ENCODE data around the gene NUDT22.

NUDT22 gene

DNA sequence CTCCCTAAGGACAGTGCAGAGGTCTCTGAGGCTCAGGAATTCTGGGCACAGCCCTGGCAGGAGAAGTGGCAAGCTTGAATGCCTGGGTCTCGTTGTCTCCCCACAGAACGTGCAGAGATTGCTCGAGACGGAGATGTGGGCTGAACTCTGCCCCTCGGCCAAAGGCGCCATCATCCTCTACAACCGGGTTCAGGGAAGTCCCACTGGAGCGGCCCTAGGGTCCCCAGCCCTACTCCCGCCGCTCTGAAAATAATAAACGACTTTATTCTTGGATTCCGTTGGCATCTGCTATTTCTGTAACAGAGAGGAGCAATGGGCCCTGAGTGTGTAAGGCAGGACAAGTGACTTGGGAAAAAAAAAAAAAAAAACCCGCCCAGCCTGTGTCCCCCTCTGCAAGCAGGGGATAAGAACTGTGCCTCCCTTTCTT, 3.7 kb downstream of the NUDT22 start:
- FAIRE-seq, result no peak

DNA sequence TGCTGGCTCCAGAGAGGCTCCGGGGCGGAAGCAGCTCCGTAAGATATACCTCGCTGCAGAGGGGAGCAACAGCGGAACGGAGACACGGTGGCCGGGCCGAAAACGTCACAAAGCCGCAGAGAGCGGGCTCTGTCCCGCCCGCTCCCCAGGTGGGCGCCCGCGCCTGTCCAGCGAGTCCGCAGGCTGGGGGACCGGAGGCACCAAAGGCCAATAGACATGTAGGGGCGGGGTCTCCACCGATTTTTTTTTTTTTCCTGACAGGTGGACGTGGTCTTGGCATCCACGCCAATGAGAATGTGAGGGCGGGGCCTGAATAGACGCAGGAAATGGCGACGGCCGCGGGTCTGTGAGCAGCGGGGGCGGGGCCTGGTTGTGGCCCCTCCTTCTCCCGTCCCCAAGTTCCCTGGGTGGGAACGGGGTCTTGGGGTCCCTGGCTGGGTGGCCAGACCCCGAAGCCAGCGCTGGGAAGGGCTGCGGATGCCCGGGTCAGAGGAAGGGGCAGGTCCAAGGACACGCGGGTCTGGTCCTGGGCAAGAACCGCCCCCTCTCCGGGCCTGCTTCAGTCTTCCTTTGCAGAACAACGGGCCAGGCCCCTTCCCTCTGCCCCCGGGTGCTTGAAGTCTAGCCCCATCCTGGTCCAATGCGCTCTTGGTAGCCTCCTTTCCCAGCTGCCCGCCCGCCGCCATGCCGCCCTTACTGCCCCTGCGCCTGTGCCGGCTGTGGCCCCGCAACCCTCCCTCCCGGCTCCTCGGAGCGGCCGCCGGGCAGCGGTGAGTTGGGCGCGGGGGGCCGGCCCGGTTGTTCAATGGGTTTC, 4.3 kb downstream of the NUDT22 start, which contains the start of gene DNAJC4:
DNAJC4 (plus strand) TSS at position 378 of the 814 bp plus-strand sequence; CDS start at position 685, 307 bp downstream.
- no peak for FAIRE-seq

DNA sequence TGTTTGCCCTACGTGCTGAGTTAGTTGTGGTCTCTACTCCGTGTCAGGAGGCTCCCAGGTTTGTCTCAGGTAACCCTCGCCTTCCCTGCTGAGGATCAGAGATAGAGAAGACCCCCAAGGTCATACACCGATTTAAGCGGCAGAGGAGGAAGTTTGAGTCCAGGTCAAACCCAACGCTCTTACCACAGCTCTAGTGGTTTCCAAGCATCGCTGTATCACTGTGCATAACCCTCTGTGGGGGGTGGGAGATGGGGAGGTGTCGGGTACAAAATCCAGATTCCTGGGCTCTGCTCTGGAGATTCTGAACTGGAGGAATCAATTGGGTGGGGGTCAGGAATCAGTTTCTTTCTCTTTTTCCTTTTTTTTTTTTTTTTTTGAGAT, 4.9 kb downstream of the NUDT22 start:
- no peak for FAIRE-seq

DNA sequence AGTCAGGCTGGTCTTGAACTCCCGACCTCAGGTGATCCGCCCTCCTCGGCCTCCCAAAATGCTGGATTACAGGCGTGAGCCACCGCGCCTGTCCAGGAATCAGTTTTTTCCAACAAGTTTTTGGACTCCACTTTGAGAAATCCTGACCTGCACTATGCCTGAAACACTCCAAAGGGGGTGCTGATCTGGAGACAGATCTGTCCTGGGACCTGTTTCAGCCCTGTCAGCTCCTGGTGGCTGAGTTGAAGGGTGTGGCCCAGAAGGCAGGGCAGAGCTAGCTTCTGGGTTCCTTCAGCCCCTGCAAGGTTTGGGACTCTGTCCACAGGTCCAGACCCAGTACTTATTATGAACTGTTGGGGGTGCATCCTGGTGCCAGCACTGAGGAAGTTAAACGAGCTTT, 5.5 kb downstream of the NUDT22 start:
- FAIRE-seq, result no peak

DNA sequence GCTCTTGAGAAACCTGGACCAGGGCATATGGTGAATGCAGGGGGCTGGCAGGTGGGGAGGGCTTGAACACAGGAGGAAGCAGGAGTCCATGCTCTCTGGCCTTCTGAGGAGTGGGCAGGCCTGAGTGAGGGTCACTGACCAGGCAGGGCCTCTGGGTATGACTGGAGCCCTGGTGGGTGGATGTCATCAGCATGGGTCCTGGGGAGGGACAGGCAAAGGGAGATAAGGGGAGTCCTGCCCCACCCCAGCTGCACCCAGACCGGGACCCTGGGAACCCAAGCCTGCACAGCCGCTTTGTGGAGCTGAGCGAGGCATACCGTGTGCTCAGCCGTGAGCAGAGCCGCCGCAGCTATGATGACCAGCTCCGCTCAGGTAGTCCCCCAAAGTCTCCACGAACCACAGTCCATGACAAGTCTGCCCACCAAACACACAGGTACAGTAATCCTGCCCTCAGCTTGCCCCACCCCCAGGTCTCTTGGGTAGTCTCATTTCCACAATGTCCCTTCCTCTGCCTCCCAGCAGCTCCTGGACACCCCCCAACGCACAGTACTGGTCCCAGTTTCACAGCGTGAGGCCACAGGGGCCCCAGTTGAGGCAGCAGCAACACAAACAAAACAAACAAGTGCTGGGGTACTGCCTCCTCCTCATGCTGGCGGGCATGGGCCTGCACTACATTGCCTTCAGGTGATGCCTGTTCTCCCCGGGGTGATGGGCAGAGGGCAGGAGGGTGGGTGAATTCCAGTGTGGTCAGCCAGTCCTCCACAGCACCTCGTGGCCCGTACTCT, 6.3 kb downstream of the NUDT22 start:
- no peak for FAIRE-seq

DNA sequence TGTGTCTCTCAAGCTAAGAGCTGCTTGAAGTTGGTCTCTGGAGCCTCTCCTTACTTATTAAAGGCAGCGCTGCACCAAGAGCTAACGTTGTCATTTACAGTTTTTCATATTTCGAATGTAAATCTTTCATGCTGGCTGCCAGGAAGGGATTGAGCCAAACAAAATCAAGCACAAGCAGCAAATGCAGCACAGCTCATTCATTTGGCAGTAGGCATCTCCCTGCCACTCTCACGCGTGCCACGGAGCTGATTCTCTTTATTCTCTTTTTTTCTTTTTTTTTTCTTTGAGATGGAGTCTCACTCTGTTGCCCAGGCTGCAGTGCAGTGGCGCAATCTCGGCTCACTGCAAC, 6.9 kb downstream of the NUDT22 start:
- FAIRE-seq, result no peak

DNA sequence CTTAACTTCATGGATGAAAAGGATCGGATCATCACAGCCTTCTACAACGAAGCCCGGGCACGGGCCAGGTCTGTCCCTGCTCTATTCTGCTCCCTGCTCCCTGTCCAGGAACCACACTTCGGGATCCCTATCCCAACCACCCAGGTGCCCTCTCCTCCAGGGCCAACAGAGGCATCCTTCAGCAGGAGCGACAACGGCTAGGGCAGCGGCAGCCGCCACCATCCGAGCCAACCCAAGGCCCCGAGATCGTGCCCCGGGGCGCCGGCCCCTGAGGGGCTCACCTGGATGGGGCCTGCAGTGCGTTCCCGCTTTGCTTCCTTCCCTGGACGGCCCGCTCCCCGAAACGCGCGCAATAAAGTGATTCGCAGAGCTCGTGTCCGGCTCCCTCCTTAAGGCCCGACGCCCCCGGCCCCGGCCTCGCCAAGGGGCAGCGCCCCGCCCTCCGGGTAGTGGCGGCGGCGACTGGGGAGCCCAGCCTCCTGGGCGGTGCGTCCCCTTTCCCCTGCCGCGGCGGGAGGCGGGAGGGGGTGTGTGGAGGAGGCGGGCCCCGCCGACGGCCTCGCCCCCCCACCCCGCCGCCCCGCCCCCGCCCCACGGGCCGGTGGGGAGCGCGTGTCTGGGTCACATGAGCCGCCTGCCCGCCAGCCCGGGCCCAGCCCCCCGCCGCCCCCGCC, 8.0 kb downstream of the NUDT22 start, which contains the start of gene VEGFB:
VEGFB (plus strand) TSS at position 672 of the 674 bp plus-strand sequence. CDS start 250 bp downstream, outside the sequence.
- FAIRE-seq, result no peak

DNA sequence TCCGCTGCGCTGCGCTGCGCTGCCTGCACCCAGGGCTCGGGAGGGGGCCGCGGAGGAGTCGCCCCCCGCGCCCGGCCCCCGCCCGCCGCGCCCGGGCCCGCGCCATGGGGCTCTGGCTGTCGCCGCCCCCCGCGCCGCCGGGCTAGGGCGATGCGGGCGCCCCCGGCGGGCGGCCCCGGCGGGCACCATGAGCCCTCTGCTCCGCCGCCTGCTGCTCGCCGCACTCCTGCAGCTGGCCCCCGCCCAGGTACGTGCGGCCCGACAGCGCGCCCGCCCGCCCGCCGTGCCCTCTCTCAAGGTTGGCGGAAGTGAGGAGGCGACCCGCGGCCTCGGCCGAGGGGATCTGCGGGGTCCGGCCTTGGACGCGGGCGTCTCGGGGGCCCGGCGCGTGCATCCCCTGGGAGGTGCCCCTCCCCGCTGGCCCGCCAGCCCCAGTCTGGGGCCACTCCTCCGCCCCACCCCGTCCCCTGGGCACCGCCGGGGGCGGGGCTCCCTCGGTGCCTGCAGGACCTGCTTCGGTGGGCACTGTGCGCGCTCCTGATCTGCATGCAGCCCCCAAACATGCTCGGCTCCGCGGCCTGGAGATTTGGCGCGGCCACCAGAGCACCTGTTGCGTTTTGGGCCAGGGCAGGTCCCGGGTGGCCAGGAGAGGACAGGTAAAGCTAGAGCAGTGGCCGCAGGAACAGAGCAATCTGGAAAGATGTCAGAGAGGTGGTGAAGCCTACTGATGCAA, 8.7 kb downstream of the NUDT22 start:
- FAIRE-seq, result no peak

DNA sequence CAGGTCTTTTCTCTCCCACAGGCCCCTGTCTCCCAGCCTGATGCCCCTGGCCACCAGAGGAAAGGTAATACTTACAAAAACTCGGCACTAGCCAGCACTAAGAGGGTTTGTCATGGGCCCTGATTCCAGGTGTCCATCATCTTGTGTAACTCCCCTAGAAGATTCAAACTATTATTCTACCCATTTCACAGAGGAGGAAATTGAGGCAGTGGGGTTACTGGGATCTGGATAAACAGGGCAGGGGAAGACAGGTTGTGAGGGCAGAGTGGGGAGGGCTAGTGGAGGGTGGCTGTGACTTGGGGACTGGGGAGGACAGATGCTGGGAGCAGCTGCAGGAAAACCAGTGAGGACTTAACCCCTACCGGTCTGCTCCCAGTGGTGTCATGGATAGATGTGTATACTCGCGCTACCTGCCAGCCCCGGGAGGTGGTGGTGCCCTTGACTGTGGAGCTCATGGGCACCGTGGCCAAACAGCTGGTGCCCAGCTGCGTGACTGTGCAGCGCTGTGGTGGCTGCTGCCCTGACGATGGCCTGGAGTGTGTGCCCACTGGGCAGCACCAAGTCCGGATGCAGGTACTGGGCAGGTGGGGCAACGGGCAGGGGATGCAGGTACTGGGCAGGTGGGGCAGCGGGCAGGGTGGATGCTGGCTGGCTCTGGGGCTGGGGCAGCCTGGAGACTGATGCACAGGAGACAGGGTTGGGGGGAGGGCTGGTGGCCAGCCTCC, 9.5 kb downstream of the NUDT22 start:
- no peak for FAIRE-seq

DNA sequence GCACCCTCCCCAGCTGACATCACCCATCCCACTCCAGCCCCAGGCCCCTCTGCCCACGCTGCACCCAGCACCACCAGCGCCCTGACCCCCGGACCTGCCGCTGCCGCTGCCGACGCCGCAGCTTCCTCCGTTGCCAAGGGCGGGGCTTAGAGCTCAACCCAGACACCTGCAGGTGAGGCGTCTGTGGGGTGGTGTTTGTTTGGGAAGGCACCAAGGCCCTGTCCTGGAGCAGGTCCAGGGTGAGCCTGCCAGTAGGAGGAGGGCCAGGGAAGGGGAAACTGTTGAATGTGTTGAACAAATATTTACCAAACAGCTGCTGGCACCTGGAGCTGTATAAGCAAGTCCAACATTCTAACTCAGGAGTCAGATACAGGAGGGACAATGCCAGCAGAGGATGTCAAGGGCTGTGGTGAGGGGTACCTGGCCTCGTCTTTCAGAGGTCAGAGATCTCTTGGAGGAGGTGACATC, 11.4 kb downstream of the NUDT22 start:
- FAIRE-seq, result peak; percentile 30

DNA sequence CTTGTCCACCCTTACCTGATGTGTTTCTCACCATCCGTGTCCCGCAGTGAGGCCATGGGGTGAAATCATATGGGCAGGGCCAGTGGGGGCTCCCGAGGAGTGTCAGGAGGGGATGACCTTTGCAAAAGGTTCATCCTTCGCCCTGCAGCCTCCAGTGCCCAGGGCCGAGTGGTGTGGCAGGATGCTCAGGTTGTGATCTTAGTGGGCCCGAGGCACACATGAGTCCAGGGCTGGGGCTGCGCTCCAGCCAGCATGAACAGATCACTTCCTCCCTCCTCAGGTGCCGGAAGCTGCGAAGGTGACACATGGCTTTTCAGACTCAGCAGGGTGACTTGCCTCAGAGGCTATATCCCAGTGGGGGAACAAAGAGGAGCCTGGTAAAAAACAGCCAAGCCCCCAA, 12.0 kb downstream of the NUDT22 start:
- FAIRE-seq, result no peak

DNA sequence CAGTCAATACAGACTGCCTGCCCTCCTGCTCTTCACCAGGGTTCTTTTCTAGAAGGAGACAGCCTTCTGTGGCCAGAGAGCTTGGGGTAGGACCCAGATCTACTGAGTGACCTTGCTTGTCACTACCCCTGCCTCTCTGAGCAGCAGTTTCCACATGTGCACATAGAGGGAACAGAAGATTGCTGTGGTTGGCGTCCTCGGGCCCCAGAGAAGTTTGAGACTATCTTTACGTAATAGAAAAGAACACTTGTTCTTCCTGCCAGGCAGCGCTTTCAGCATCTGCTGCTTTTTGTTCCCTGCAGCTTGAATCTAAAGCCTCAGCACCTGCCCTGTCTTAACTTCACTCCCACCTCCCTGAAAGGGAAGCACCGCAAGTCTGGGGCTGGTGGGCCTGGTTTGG, 12.9 kb downstream of the NUDT22 start:
- FAIRE-seq, result no peak

DNA sequence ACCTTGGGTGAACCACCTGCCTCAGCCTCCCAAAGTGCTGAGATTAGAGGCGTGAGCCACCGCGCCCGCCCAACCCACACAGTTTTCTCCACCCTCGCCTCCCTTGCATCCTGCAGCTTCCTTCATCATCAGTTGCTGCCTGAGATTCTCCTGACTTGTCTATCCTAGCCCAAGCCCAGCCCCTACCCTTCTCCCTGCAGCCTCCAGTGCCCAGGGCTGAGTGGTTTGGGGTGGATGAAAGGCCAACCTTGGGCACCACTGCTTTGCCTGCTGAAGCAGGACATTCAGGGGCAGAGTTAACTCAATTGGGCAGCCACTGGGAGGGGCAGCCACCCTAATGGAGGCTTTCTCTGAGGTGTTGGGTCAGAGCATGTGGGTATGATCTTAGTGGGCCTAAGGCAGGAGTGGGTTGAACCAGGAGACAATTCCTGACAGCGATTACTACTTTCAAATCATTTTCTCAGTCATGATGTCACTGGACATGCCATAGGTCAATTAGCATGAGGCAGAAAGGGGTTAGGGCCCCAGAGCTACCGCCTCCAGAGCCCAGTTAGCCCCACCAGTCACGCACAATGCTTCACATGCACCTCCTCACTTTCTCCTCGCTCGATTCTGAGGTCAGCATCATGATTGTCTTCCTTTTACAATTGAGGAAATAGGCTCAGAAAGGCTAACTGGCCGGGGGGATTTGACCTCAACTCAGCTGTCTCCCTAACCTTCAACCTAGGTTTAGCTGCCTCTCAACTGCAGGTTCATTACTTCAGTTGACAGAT, 13.8 kb downstream of the NUDT22 start:
- FAIRE-seq, result no peak

DNA sequence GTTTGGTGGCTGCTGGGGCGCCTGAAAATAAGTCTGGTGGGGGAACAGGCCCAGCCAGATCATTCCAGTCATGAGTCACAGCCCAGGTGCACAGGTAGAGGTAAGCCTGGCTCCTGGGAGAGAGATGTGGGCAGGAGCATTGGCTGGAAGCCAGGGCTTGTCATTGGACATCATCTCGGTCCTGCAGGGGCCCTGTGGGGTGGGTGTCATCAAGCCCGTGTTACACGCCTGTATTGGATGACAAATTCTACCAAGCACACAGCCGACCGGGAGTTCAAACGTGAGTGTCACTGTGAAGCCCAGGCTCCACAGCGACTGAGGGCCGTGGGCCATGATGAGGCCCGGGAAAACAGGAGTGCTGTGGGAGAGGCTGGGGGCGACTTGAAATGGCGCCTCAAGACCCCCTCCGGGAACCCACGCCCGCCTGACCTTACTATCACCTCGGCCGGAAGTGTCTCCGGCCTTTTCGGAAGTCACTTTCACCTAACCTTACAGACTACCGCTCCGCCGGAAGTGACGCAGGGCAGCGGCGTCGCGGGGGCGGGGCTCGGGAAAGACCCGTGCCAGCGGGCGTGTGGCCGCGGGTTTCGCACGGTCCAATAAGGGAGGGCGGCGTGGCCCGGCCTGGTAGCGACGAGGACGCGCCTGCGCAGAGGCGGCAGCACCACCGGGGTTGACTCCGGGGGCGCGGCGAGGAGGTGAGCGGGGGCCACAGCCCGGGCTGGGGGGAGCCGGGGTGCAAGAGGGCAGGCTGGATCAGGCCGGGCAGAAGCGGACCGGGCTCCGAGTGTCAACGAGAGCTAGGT, 14.6 kb downstream of the NUDT22 start, which contains the start of gene FKBP2:
FKBP2 (plus strand) TSS at position 661 of the 806 bp plus-strand sequence. CDS start 1,293 bp downstream, outside the sequence.
- no peak for FAIRE-seq

DNA sequence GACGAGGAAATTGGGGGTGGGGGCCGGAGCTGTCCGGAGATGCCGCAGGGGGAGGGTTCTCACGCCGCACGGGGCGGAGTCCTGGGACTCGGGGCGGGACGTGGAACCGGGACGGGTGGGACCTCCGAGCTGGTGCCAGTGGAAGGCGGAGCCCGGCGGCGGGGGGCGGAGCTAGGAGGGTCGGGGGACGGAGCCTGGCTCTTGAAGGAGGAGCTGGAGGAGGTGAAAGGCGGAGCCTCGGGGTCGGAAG, 15.1 kb downstream of the NUDT22 start:
- FAIRE-seq, result no peak

DNA sequence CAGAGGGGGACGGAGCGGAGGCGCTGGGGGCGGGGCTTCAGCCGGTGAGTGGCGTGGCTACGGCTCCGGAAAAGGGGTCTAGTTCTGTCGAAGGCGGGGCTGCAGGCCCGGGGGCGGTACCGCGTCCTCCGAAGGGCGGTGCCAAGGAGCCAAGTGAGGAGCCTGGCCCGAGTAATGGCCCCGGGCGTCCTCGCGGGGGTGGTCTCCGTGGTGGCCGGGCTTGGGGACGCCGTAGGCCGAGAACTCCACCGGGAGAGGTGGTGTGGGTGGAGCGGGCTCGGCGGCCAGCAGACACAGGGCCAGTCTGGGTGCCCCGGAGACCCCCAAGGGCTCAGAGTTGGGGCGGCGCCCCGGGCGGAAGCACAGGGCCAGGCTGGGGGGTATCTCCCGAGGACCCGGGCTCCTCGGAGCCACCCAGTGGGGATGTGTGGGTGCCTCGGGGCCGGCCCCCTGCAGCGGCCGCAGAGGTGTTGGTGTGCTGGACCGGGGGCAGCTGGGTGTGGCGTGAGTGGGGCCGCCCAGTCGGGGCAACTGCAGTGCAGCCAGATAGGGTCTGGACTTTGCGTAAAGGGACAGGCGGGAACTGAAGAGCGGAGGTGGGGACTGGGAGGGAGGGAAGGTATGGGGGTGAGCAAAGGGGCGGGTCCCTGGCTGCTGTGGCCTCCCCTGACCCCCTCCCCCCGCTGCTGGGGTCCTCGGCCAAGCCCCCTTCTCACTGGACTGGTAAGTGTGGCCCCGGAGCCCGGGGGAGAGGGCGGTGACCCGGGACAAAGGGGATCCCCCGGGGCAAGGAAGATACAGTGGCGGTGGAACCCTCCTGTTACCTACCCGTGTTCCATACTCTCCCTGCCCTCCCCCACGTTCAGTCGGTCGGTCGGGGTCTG, 15.7 kb downstream of the NUDT22 start:
- no peak for FAIRE-seq

DNA sequence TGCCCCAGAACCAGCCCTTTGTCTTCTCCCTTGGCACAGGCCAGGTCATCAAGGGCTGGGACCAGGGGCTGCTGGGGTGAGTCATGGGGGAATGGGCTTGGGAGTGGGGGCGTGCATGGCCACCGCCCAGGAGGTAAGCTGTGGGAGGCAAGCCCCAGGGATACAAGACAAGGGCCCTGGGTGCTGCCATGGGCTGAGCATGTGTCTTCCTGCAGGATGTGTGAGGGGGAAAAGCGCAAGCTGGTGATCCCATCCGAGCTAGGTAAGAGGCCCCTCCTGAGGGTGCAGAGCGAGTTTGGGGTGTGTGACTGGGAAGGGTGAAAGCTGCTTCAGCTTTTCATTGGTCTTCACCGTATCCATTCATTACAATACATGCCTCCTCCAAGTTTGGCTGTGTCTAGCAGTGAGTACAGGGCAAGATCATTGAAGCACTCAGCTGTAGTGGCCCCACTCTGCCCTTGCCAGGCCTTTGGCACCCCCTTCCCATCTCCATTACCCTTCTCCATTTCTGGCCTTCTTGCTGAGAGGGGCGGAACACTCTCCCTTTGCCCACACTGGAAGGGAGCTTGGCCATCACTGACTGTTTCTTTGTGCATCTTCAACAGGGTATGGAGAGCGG, 17.3 kb downstream of the NUDT22 start:
- FAIRE-seq, result no peak

DNA sequence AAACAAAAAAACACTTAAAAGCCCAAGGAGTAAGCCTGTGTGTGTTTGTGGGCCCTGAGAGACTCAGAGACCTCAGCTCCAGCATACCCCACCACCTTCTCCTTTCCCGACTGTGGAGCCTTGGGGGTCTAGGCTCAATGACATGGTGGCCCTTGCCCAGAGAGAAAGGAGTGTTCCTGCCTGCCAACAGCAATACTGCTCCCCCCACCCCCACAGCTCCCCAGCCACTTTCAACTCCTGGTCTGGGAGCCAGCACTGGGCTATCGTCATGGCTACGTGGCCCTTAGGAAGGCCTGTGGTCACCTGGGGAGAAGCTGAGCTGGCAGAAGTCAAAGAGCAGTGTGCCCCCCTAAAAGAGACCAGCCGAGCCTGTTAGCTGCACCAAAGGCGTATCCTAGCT, 18.0 kb downstream of the NUDT22 start:
- no peak for FAIRE-seq

DNA sequence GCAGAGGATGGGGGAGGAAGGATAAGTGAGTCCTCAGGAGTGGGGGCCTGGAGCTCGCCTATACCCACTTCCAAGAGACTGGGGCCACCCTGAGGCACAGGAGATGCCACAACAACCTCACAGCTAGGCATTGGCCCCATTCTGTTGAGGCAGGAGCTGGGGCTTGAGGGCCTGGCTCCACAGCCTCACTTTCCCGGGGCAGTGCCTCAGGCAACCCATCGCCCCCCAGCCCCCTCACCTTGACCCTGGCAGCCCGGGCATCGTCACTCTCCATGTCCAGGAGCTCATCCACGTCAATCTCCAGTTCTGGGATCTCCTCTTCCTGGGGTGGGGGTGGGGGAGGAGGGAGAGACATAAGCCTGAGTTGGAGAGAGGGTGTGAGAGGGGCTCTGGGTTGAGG, 18.9 kb downstream of the NUDT22 start:
- FAIRE-seq, result no peak
